GM21619 (cell line): ENCODE data around the gene EEA1.
"Not testable (repeated sequence)": the region's sequence is repeated elsewhere in the genome, so short reads cannot be mapped to it uniquely, and the experiment has no call there.

Experiments used
- ATAC-seq: cut with Tn5 transposase; IDR thresholded peaks from one replicate; pipeline ENCODE4 v1.9.1; 2021; ENCODE audit not compliant: unreplicated experiment

The EEA1 gene

DNA sequence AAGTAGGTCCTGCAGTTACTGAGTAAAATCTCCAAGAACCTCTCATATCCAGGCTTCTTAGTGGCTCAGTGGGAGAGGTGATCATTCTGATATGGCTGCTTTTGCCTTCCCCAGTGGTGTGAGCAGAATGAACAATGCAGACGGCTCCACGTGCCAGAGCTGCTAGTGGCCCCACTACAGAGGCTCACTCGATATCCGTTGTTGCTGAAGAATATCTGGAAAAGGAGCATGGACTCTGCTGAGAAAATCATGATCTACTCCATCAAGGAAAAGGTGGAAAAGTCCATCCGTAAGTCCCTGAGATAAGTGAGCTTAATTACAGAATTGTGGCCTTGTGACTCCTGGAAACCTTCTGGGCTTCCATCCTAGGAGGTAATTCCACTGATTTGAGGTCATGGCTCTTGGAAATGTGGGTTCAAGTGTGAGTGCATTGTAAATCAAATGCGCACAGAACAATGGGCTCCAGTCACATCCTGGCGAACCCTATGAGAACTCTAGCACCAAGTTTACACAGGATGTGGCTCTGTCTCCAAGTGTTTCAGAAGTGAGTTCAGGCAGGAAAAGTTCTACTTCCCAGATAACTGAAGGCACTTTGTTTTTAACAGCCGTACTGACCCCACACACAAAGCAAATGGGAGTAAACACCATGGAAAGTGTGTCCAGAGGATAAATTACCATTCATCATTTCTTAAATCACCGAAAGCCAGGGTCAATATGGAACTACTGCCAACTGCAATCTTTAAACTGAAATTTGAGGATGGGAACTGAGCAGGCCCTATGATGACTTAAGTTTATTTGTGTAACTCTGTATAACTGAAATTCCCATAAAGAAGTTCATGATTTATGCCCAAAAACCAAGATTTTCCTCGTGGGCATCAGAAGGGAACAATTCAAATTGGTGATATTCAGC, 174.9 kb downstream of the EEA1 start:
- ATAC-seq, result no peak

DNA sequence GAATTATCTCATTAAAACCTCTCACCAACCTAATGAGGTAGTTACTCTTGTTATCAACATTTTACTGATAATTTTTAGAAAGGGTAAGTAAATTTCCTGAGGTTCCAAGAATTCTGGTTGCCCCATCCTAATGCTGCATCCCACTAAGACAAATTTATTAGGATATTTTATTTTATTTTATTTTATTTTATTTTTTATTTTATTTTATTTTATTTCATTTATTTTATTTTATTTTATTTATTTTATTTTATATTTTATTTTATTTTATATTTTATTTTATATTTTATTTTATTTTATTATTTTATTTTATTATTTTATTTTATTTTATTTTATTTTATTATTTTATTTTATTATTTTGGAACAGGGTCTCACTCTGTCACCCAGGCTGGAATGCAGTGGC, 179.4 kb downstream of the EEA1 start:
- not testable (repeated sequence) for ATAC-seq

DNA sequence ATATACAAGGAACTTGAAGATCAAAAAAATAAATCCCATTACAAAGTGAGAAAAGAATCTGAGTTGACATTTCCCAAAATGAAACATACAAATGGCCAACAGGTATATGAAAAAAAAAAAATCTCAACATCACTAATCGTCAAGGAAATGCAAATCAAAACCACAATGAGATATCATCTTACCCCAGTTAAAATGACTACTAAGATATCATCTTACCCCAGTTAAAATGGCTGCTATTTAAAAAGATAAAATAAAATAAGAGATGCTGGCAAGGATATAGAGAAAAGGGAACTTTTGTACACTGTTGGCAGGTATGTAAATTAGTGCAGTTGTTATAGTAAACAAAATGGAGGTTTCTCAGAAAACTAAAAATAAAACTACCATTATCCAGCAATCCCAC, 181.9 kb downstream of the EEA1 start:
- ATAC-seq, result no peak

DNA sequence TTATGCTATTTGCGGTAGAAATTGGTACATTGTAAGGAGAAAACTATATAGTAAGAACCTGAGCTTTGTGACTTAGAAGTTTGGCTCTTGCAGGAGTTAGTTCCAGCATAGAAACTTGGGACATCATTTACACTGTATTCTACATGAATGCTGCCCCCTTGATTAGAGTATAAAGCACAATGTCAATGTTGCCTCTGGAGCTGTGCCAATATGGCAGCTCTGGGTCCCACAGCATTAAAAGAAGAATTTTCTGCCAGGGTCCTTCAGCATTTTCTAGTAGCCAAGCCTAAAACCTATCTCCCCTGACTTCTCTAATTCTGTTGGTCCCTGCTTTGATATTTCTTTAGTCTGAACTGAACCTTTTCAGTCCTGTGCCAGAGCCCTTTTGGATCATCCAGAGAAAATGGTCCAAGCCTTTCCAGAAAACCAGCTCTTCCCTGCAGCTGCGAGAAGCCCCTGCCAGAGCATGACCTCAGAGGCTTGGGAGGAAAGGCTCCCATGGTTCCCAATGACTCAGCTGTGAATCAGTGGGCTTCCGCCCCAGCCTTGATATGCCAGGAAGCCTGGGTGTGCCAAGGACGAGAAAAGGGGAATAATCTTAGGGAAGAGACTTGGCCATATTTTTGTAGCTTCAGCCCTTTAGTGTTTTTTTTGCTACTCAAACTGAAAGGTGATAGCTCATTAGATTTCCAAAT, 183.1 kb downstream of the EEA1 start:
- no peak for ATAC-seq

DNA sequence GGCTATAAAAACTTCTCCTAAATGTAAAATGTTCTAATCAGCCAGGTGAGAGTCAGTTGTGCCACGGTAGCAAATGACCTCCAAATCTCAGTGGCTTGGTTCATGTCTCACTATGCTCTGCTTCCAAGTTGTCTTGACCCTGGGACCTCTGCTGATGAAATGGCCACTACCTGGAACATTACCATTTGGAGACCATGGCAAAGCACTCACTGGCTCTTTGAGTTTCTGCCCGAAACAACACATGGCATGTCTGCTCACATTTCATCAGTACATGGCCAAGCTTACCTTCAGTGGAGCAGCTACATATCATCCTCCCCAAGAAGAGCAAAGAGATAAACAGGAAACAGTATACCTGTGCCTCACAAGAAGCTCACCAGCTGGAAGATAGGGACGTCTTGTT, 186.1 kb downstream of the EEA1 start:
- no peak for ATAC-seq

DNA sequence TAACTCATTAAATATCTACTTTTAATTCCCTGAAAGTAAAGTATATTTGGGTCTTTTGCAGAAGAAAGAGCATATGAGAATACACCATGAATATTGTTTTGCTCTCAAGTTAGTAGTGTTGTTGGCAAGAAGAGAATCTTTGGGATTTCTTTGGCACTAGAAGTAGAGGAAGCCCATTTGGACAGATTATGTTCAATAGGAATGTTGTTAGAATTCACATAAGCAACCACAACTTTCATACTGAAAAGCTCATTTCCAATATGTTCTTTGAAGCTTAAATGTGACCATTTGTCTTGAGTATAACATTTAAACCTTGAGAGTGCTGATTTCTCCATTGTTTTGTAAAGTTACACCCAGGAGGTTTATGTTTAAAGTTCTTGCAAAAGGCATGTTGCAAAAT, 188.7 kb downstream of the EEA1 start:
- no peak for ATAC-seq

DNA sequence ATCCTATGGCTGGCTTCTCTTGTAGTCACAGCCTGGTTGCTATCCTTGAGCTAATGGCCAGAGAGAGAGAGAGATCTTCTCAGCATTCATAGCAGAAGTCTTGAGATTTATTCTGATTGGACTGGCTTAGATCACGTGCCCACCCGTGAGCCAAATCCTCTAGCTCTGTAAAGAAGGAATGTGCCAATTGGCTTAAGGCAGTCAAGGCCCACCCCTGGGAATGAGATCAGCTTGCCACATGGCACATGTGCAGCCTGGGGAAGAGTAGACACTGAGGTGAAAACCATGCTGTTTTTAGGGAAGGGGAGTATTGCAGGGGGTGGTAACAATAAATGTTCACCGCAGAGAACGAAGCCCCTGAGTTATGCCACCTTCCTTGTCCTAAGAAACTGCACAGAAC, 190.0 kb downstream of the EEA1 start:
- ATAC-seq, result no peak

DNA sequence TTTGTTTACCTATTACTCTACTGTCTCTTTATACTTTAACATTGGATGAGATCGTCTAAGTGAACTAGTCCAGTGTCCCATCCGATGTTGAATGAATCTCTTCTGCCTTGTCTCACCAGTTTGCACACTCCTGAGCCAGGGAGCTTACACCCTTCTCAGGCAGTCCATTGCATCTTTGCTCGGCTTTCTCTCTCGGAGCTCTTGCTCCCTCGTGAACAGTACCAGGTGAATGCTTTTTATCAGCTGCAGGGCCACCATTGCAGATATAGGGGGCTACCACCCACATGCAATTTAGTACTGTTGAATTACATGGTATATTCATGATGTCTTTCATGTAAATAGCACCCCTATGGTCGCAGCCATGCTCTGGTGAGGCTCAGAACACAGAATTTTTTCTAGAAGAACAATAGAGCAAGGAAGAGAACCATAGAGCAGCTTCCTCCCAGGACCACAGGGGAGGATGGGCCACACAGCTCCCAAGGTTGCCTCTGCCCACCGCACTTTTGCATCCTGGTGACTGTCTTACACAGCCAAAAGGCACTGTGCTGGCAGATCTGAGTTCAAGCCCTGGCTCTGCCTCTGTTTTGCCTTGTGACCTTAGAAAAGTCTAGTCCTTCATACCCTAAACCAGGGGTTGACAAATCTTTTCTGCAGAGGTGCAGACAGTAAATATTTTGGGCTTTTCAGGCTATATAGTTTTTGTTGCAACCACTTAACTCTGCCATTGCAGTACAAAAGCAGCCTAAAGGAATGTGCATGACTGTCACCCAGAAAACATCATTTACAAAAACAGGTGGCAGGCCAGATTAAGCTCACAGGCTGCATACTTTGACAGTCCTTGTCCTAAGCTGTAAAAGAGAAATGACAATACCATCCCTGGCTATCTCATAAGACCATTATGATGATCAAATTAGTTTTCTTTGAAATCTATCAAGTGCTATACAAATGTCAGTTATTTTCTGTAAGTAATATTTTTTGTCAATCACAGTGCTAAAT, 190.9 kb downstream of the EEA1 start:
- ATAC-seq, result no peak

DNA sequence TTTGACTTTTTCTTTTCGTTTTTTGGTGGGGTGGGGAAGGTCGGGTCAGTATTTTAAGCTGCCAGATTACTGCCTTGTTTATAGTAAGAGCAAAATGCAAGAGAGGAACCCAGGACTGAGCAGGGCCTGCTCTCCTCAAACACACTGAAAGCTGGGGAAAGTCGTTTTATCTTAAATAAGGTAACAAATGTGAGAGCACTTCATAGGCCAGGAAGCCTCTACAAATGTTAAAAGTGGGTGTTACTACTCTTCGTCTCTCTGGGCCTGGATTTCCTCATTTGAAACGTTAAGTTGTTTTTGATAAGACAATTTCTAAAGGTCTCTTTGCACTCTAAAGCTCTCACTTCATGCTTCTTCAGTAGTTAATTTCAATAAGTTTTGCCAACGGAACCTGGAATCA, 192.5 kb downstream of the EEA1 start:
- ATAC-seq, result no peak

DNA sequence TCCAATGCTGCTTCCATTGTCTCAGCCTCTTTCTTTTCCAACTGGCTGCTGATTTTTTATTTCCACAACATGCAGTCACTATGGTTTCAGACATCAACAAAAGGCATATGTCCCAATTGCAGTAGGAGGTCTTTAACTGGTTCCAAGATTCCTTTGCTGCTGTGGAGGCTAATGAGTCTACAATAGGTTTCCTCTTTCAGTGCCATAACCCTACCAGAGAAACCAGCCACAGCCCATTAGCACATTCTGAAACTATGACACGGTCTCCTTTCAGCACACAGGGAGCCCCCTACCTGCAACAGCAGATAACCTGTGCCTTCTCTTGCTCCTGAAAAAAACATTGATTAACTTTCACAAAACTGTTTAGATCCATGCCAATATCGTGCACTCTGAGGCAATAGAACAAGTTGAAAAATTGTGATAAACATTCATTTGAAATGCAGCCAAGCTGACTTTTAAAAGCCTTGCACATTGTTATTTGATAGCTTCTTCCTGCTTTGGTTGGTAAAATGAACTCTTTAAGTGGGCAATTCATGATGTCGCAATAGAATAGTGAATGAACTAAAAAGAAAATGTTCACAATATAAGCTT, 193.9 kb downstream of the EEA1 start:
- ATAC-seq, result no peak

DNA sequence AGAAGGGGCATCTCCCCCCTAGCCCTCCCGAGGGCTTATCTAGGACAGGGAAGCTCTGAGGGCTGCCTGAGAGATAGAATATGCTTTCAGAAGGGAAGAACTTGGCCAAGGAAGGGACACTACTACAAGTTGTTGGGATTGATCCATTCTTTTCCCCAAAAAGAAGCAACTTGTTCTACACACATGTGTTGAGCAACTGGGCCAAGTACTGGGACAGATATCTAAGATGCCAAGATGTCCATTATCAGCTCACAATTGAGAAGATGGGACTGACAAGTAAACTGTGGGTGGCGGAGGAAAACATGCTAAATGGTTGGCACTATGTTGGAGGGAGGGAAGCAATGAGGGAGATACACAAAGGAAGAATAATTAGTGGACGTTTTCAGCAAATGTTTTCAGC, 195.4 kb downstream of the EEA1 start:
- ATAC-seq, result no peak

DNA sequence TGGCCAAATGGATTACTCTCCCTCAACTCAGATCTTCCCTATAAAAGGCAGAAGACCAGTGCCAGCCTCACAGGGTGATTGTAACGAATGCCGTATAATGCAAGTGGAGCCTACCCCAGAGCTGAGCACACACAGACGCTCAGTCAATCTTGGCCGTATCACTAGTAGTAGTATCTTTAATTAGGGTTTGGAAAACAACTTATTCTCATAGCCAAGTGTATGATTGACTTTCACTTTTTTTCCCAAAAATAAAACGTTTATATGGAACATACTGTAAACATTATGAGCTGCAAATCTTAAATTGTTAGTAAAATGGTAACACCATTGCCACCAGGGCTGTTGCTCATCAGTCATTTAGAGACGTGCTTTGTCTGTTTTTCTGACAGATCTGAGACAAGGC, 195.9 kb downstream of the EEA1 start:
- ATAC-seq, result no peak

DNA sequence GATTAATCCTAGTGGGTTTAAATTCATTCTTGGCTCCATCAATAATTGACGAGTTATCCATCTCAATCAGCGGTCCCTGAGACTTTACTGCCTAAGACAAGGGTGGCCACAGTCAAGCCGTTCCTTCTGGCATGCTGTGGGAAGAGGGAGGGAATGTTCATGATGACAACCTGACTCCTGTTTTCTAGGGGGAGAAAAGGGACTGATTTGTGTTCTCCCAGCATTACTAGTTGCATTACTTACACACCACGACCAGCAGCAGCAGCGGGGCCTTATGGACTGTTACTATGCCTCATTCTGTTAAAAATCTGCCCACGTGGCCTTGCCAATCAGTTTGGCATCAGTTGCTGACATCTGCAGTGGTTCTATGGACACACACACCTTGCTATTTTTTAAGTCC, 196.4 kb downstream of the EEA1 start:
- ATAC-seq, result no peak

DNA sequence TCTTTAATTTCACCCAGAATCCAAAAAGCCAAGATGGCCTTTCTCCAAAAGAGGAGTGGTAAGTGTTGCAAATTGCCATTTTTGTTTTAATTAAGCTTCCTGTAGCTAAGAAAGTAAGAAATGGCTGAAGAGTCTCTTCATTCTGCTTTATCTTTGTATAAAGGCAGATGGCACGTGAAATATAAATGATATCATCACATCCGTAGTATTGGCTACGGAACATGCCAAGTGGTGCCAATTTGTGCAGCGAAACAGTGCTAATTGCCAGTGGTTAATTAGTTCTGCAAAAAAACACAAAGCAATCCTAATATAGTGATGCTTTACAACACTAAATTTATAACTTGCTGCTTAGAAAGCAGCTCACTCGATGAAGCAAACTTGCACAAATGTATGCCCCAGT, 196.9 kb downstream of the EEA1 start:
- no peak for ATAC-seq

DNA sequence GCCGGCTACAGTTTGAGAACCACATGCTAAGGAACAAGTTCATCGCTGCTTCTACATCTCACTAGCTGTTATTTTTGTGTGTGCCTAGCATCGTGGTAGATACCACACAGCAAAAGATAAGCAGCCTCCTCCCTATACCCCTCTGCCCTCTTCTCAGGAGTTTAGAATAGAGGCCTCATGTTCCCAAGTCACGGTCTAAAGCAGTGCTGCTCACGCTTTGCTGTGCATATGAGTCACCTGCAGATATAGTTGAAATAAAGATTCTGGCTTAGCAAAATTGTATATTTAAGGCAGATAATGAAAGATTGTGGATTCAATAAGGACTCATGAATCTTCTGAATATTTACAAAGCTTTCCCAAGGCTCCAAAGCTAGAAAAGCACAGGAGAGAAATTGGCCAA, 198.3 kb downstream of the EEA1 start:
- ATAC-seq, result no peak

DNA sequence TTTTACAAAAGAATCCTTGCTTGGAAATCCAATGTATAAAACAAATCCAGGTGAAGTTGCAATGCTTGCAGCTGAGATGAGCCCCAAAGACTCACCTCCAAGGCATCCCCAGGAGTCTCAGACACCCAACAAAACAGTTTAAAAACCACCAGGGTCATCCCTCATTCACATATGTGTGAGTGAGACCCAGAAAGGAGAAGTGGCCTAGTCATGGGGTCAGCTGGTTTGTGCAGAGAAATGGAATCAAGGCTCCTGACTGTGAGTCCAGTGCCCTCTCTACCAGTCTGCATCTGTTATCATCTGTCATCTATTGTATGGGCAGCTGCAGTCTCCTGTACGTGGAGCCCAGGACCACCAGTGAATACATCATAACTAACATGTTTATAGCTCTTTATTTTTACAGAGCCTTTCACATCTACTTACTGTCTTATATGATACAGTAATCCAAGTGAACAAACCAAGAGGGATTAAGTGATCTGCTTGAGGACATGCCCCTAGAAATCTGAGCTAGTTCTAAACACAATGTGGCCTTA, 199.3 kb downstream of the EEA1 start:
- no peak for ATAC-seq

DNA sequence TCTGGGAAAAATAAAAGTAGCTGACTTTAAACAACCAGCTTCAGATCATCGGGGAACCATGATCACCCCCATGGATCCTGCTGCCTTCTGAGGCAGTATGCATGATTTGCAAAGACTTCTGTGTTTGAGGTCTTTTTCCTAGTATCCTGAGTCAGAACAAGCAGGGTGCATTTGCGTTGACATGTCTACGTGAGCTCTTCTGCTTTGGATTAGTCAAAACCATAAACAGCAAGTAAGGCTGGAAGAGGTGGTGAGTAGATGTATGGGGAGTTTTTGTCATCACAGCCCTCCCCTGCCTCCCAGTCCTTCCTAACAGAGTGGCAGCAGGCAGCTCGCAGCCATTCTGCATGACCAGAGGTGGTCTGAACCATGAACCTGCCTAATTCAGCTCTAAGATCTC, 202.2 kb downstream of the EEA1 start:
- ATAC-seq, result no peak

DNA sequence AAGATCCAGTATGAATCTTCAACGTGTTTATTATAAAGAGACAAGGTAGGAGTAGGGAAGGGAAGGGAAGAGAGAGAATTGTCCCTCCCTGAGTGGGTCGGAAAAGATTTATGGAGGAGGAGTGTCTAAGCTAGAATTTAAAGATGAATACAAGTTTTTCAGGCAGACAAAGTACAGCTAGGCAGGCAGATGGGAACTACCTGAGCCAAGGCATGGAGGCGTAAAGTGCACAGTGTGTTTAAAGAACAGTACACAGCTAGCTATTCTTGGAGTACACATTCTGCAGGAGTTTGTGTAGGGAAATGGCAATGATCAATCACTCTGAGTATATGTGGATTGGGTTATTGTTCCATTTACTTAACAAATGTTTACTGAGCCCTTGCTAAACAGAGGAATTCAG, 206.2 kb downstream of the EEA1 start:
- ATAC-seq, result no peak

DNA sequence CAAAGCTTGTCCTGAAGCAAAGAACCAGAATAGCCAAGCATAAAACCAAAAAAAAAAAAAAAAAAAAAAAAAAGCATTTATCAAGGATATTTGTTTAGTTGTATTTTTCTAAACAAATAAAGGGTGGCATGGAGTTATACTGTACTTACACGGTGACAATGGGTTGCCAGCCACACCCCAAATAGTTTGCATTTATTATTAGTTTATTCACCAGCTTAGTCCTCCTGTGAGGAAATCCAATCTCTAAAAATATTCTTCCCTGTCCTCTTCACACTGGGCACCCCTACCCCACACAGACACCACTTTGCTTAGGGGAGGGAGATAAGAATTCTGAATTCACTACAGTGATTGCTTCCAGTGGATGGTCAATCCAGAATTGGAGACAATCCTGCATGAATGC, 207.4 kb downstream of the EEA1 start:
- ATAC-seq, result no peak

DNA sequence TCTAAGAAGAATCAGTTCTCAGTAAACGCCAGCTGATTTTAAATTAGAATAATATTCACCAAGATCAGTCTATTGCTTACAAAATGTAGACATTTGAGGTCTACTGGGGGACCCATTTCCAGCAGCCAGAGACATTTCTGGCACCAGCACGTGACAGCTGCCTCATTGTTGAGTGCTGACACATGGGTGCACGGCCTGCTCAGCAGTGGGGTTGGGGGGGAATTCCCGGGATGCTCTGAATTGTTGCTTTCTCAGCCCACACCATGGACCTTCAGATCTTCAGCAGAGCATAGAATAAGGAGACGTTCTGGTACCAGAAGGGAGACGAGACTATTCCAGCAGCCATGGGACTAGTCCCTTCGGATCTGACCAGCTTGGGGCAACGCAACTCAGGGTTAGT, 208.0 kb downstream of the EEA1 start:
- ATAC-seq, result no peak
